Measurements from ENCODE around the gene ALDH1A1. TPM values are rescaled to one million over a fixed set of nuclear protein-coding genes. Genes with fewer than 3 reads are reported as not detected.

ALDH1A1 gene
- total and polyA plus RNA-seq, 4 donors: 107 to 243 (median 177) TPM

DNA sequence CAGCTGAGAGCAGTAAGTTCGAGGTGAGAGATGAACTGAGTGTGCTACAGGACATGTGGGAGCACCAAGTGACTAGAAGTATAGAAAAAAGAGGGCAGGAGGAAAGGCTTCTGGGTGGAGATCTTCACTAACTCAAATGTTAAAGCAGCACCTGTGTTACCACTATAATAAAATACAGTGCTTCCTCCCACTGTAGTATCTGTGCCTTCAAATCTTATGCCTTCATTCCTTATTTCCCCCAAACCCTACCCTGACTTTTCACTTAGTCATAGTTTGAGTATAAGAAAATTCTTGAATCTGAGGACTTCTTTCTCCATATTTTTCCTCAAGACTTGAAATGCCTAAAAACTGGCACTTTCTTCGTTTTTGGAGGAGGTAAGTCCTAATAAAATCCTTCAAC is 61.8 kb downstream of the ALDH1A1 start:
- Histone ChIP-seq H3K9me3 (ENCODE audit: control insufficient read depth, low read length) (no peaks in the 10 kb centered on the region), H3K27ac (ENCODE audit: low read depth in 1 of 2, low read length in 2 of 2) (no peak overlapping the region), H3K4me1 (ENCODE audit: control insufficient read depth in 1 of 2, insufficient read depth in 2 of 2, low read length in 2 of 2) (no peaks in the 10 kb centered on the region), H3K27me3 (ENCODE audit: control insufficient read depth in 1 of 2, insufficient read depth in 2 of 2, low read length in 1 of 2) (no peaks in the 10 kb centered on the region), H3K4me3 (ENCODE audit: low read length in 2 of 2) (no peak overlapping the region), H3K36me3 (ENCODE audit: control insufficient read depth in 1 of 2, insufficient read depth in 2 of 2, low read length in 1 of 2) (no peaks in the 10 kb centered on the region)
- no peak for ATAC-seq (ENCODE audit: low FRiP score)
- intact Hi-C loops (cut with DNase I): no loop called here
- DNase-seq: no peak
- 78 to 79% methylated on average over 2 of the region's 2 CpGs for WGBS, 2 donors

DNA sequence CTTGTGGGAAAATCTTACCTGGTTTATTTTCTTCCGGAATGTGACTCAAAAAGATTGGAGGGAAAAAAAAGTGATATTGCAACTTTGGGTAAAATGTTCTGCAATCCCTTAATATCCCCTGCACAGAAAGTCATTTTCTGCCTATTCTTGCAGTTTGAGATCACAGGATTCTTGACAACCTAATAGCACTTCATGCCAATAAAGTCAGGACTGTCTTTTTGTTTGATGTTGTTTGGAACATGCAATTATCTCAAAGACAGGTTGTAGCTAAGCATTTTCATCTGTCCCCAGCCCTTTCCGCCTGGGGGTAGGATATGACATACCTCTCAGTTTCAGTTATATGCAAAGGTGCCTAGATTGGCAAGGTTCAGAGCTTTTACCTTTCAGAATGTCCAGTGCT is 63.9 kb downstream of the ALDH1A1 start:
- intact Hi-C loops (cut with DNase I): no loop called here
- Histone ChIP-seq H3K27ac (ENCODE audit: low read depth in 1 of 2, low read length in 2 of 2) (no peak overlapping the region), H3K4me1 (ENCODE audit: control insufficient read depth in 1 of 2, insufficient read depth in 2 of 2, low read length in 2 of 2) (no peaks in the 10 kb centered on the region), H3K36me3 (ENCODE audit: control insufficient read depth in 1 of 2, insufficient read depth in 2 of 2, low read length in 1 of 2) (no peaks in the 10 kb centered on the region), H3K4me3 (ENCODE audit: low read length in 2 of 2) (no peak overlapping the region), H3K27me3 (ENCODE audit: control insufficient read depth in 1 of 2, insufficient read depth in 2 of 2, low read length in 1 of 2) (no peaks in the 10 kb centered on the region), H3K9me3 (ENCODE audit: control insufficient read depth, low read length) (no peaks in the 10 kb centered on the region)
- 98% methylated on average over 2 of the region's 2 CpGs for WGBS, 2 donors
- no peak for DNase-seq
- no peak for ATAC-seq (ENCODE audit: low FRiP score)

- 43 to 65% methylated on average over 2 of the region's 2 CpGs for WGBS, 2 donors
- Histone ChIP-seq H3K4me3 (ENCODE audit: low read length in 2 of 2) (no peak overlapping the region), H3K9me3 (ENCODE audit: control insufficient read depth, low read length) (no peaks in the 10 kb centered on the region), H3K36me3 (ENCODE audit: control insufficient read depth in 1 of 2, insufficient read depth in 2 of 2, low read length in 1 of 2) (no peaks in the 10 kb centered on the region), H3K27ac (ENCODE audit: low read depth in 1 of 2, low read length in 2 of 2) (no peak overlapping the region), H3K4me1 (ENCODE audit: control insufficient read depth in 1 of 2, insufficient read depth in 2 of 2, low read length in 2 of 2) (no peaks in the 10 kb centered on the region), H3K27me3 (ENCODE audit: control insufficient read depth in 1 of 2, insufficient read depth in 2 of 2, low read length in 1 of 2) (no peaks in the 10 kb centered on the region)
- ATAC-seq (ENCODE audit: low FRiP score): no peak
- intact Hi-C loops (cut with DNase I): no loop called here
- DNase-seq: no peak
Measured at GRCh38 chr9:72888067-72888466, 64.8 kb downstream of the ALDH1A1 start.

GRCh38 chr9:72886386-72886785 is 66.5 kb downstream of the ALDH1A1 start:
- Histone ChIP-seq H3K4me1 (ENCODE audit: control insufficient read depth in 1 of 2, insufficient read depth in 2 of 2, low read length in 2 of 2) (peaks cover 0 to 6% of the 10 kb centered on the region in 2 donors), H3K27me3 (ENCODE audit: control insufficient read depth in 1 of 2, insufficient read depth in 2 of 2, low read length in 1 of 2) (no peaks in the 10 kb centered on the region), H3K9me3 (ENCODE audit: control insufficient read depth, low read length) (no peaks in the 10 kb centered on the region), H3K27ac (ENCODE audit: low read depth in 1 of 2, low read length in 2 of 2) (no peak overlapping the region), H3K4me3 (ENCODE audit: low read length in 2 of 2) (no peak overlapping the region), H3K36me3 (ENCODE audit: control insufficient read depth in 1 of 2, insufficient read depth in 2 of 2, low read length in 1 of 2) (no peaks in the 10 kb centered on the region)
- 99 to 100% methylated on average over 1 of the region's 1 CpG for WGBS, 2 donors
- DNase-seq (no peak), ATAC-seq (ENCODE audit: low FRiP score) (no peak)
- intact Hi-C loops (cut with DNase I): no loop called here

- H3K36me3 ChIP-seq (ENCODE audit: control insufficient read depth in 1 of 2, insufficient read depth in 2 of 2, low read length in 1 of 2): no peaks in the 10 kb centered on the region
- no peak for DNase-seq
- H3K9me3 ChIP-seq (ENCODE audit: control insufficient read depth, low read length): no peaks in the 10 kb centered on the region
- intact Hi-C loops (cut with DNase I): no loop called here
- WGBS, 2 donors: 83 to 89% methylated on average over 1 of the region's 1 CpG
- no peak for ATAC-seq (ENCODE audit: low FRiP score)
- H3K4me3 ChIP-seq (ENCODE audit: low read length in 2 of 2): no peak overlapping the region
- peaks cover 0 to 8% of the 10 kb centered on the region in 2 donors for H3K4me1 ChIP-seq (ENCODE audit: control insufficient read depth in 1 of 2, insufficient read depth in 2 of 2, low read length in 2 of 2)
- H3K27me3 ChIP-seq (ENCODE audit: control insufficient read depth in 1 of 2, insufficient read depth in 2 of 2, low read length in 1 of 2): no peaks in the 10 kb centered on the region
- no peak overlapping the region for H3K27ac ChIP-seq (ENCODE audit: low read depth in 1 of 2, low read length in 2 of 2)
Measured at GRCh38 chr9:72884508-72884907, 68.3 kb downstream of the ALDH1A1 start.

DNA sequence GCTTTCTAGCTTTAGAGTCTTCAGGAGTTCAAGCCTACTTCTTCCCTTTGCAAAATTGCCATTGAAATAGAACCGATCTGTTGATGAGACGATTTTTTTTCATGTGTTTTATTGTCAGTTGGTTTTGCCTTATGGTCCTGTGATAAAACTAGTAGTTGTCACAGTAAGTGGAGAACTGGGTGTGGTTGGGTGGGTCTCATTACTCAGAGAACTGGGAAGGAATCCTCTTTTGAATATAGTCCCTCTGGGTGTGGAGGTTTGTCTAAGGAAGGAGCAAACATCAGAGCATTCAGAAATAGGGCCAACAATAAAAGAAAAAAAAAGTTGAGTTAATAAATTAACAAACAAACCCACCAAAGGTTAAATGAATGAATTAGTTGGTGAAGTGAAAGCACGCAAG is 69.0 kb downstream of the ALDH1A1 start:
- H3K4me1 ChIP-seq (ENCODE audit: control insufficient read depth in 1 of 2, insufficient read depth in 2 of 2, low read length in 2 of 2): peaks cover 0 to 8% of the 10 kb centered on the region in 2 donors
- no peaks in the 10 kb centered on the region for H3K9me3 ChIP-seq (ENCODE audit: control insufficient read depth, low read length)
- no peak for ATAC-seq (ENCODE audit: low FRiP score)
- 93 to 95% methylated on average over 3 of the region's 3 CpGs for WGBS, 2 donors
- H3K4me3 ChIP-seq (ENCODE audit: low read length in 2 of 2): no peak overlapping the region
- H3K36me3 ChIP-seq (ENCODE audit: control insufficient read depth in 1 of 2, insufficient read depth in 2 of 2, low read length in 1 of 2): no peaks in the 10 kb centered on the region
- DNase-seq: no peak
- no peak overlapping the region for H3K27ac ChIP-seq (ENCODE audit: low read depth in 1 of 2, low read length in 2 of 2)
- H3K27me3 ChIP-seq (ENCODE audit: control insufficient read depth in 1 of 2, insufficient read depth in 2 of 2, low read length in 1 of 2): no peaks in the 10 kb centered on the region
- intact Hi-C loops (cut with DNase I): no loop called here

- Histone ChIP-seq H3K36me3 (ENCODE audit: control insufficient read depth in 1 of 2, insufficient read depth in 2 of 2, low read length in 1 of 2) (no peaks in the 10 kb centered on the region), H3K4me1 (ENCODE audit: control insufficient read depth in 1 of 2, insufficient read depth in 2 of 2, low read length in 2 of 2) (peaks cover 0 to 8% of the 10 kb centered on the region in 2 donors), H3K27me3 (ENCODE audit: control insufficient read depth in 1 of 2, insufficient read depth in 2 of 2, low read length in 1 of 2) (no peaks in the 10 kb centered on the region), H3K9me3 (ENCODE audit: control insufficient read depth, low read length) (no peaks in the 10 kb centered on the region), H3K27ac (ENCODE audit: low read depth in 1 of 2, low read length in 2 of 2) (peak overlapping the region; percentile 54 to 76), H3K4me3 (ENCODE audit: low read length in 2 of 2) (no peak overlapping the region)
- WGBS, 2 donors: 42 to 48% methylated on average over 6 of the region's 6 CpGs
- ATAC-seq (ENCODE audit: low FRiP score): peak; percentile 87
- DNase-seq: peak; percentile 75 to 81
- intact Hi-C loops (cut with DNase I): no loop called here
Measured at GRCh38 chr9:72882117-72882775, 70.6 kb downstream of the ALDH1A1 start.

- no peaks in the 10 kb centered on the region for H3K36me3 ChIP-seq (ENCODE audit: control insufficient read depth in 1 of 2, insufficient read depth in 2 of 2, low read length in 1 of 2)
- no peak for ATAC-seq (ENCODE audit: low FRiP score)
- WGBS, 2 donors: 86 to 89% methylated on average over 2 of the region's 2 CpGs
- H3K27ac ChIP-seq (ENCODE audit: low read depth in 1 of 2, low read length in 2 of 2): no peak overlapping the region
- no peak overlapping the region for H3K4me3 ChIP-seq (ENCODE audit: low read length in 2 of 2)
- no peaks in the 10 kb centered on the region for H3K9me3 ChIP-seq (ENCODE audit: control insufficient read depth, low read length)
- no peaks in the 10 kb centered on the region for H3K27me3 ChIP-seq (ENCODE audit: control insufficient read depth in 1 of 2, insufficient read depth in 2 of 2, low read length in 1 of 2)
- intact Hi-C loops (cut with DNase I): no loop called here
- DNase-seq: no peak
- peaks cover 0 to 8% of the 10 kb centered on the region in 2 donors for H3K4me1 ChIP-seq (ENCODE audit: control insufficient read depth in 1 of 2, insufficient read depth in 2 of 2, low read length in 2 of 2)
Measured at GRCh38 chr9:72880821-72881220, 72.0 kb downstream of the ALDH1A1 start.

DNA sequence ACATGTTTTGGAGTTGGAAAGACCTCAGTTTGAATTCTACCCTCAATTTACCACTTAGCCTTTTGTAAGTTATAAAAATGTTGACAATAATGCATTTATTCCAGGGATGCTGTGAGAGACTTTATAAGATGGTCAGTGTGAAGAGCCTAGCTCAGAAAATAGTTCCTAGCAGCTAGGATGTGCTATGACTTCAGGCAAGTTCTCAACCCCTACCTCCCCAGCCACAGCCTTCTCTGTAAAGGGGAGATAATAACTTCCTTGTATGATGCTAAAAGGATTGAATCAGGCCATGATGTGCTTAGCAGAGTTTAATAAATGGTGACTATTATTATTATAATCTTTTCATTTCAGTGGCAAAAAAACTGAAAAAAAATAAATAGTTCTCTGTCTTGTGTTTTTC is 77.6 kb downstream of the ALDH1A1 start:
- Histone ChIP-seq H3K27me3 (ENCODE audit: control insufficient read depth in 1 of 2, insufficient read depth in 2 of 2, low read length in 1 of 2) (no peaks in the 10 kb centered on the region), H3K36me3 (ENCODE audit: control insufficient read depth in 1 of 2, insufficient read depth in 2 of 2, low read length in 1 of 2) (no peaks in the 10 kb centered on the region), H3K9me3 (ENCODE audit: control insufficient read depth, low read length) (no peaks in the 10 kb centered on the region), H3K4me1 (ENCODE audit: control insufficient read depth in 1 of 2, insufficient read depth in 2 of 2, low read length in 2 of 2) (peaks cover 0 to 2% of the 10 kb centered on the region in 2 donors), H3K27ac (ENCODE audit: low read depth in 1 of 2, low read length in 2 of 2) (no peak overlapping the region), H3K4me3 (ENCODE audit: low read length in 2 of 2) (no peak overlapping the region)
- ATAC-seq (ENCODE audit: low FRiP score): no peak
- no peak for DNase-seq
- intact Hi-C loops (cut with DNase I): loop anchor here in 1 of 2 donors (10.0 kb wide), 1 partner anchor 70 kb away; no protein-coding TSS in a partner anchor
